HepG2 (cell line): ENCODE measurements around the gene DENND2D. TPM values are rescaled to one million over a fixed set of nuclear protein-coding genes. Genes with fewer than 3 reads are reported as not detected.
A peak's percentile ranks its signal among the peaks of the same experiment; 100 is the strongest.

Experiments used
- EHMT2 ChIP-seq: fragments of 200-600 bp; sonication (generic); IDR thresholded peaks from 2 replicates; pipeline ENCODE4 v1.7.0; 2017; ENCODE audit warnings: antibody characterized with exemption, low read depth, low read length, borderline replicate concordance
- EP300 ChIP-seq, 3 experiments: sonication (generic) in 1 of 3; formaldehyde crosslinking in 1 of 3; IDR thresholded peaks; 2 replicates each; pipeline versions ENCODE4 v1.5.1 to v1.6.1; 2011 to 2020; ENCODE audit warnings: low read depth in 2 of 3, low read length in 2 of 3, borderline replicate concordance in 1 of 3, improper control_type of control experiment in 1 of 3, mild to moderate bottlenecking in 1 of 3, missing genetic modification reagents in 1 of 3, moderate library complexity in 1 of 3
- FOSL2 ChIP-seq: sonication (generic); formaldehyde crosslinking; IDR thresholded peaks from 2 replicates; pipeline ENCODE4 v1.4.0; 2020; ENCODE audit warnings: missing genetic modification reagents
- HDAC1 ChIP-seq: sonication (generic); formaldehyde crosslinking; IDR thresholded peaks from 2 replicates; pipeline ENCODE4 v1.5.1; 2020; ENCODE audit warnings: mild to moderate bottlenecking, missing genetic modification reagents
- HNRNPK ChIP-seq: fragments of 200-400 bp; formaldehyde crosslinking; IDR thresholded peaks from 2 replicates; pipeline ENCODE4 v1.6.1; 2018; ENCODE audit warnings: low read length, low read depth, moderate library complexity, mild to moderate bottlenecking; ENCODE audit not compliant: poor library complexity, severe bottlenecking
- MAF1 ChIP-seq: sonication (generic); formaldehyde crosslinking; IDR thresholded peaks from 2 replicates; pipeline ENCODE4 v1.5.0; 2020; ENCODE audit warnings: missing genetic modification reagents, borderline replicate concordance
- MED1 ChIP-seq: sonication (generic); formaldehyde crosslinking; IDR thresholded peaks from 2 replicates; pipeline ENCODE4 v1.4.0; 2020; ENCODE audit warnings: missing genetic modification reagents
- POLR2G ChIP-seq: fragments of 200-400 bp; formaldehyde crosslinking; IDR thresholded peaks from 2 replicates; pipeline ENCODE4 v1.6.1; 2018; ENCODE audit warnings: mild to moderate bottlenecking, low read depth, low read length, moderate library complexity
- SALL1 ChIP-seq: sonication (generic); formaldehyde crosslinking; IDR thresholded peaks from 2 replicates; pipeline ENCODE4 v1.8.0; 2022; ENCODE audit warnings: mild to moderate bottlenecking, missing genetic modification reagents
- SP5 ChIP-seq: IDR thresholded peaks from 2 replicates; pipeline ENCODE4 v1.6.1; 2016; ENCODE audit warnings: low read depth, borderline replicate concordance
- TP53 ChIP-seq: sonication (generic); formaldehyde crosslinking; conservative IDR thresholded peaks from 2 replicates; pipeline ENCODE4 v1.4.0; 2020; ENCODE audit warnings: missing genetic modification reagents
- XRCC5 ChIP-seq: fragments of 200-400 bp; formaldehyde crosslinking; optimal IDR thresholded peaks from 2 replicates; pipeline ENCODE3; 2017; ENCODE audit warnings: mild to moderate bottlenecking, low read length
- ZFY ChIP-seq: sonication (generic); formaldehyde crosslinking; IDR thresholded peaks from 2 replicates; pipeline ENCODE4 v1.4.0; 2020; ENCODE audit warnings: missing genetic modification reagents
- ZKSCAN5 ChIP-seq: sonication (generic); formaldehyde crosslinking; IDR thresholded peaks from 2 replicates; pipeline ENCODE4 v1.5.1; 2020; ENCODE audit warnings: mild to moderate bottlenecking, missing genetic modification reagents
- ZNF441 ChIP-seq: sonication (generic); formaldehyde crosslinking; IDR thresholded peaks from 2 replicates; pipeline ENCODE4 v1.7.0; 2021; ENCODE audit warnings: missing genetic modification reagents, borderline replicate concordance
- ZNF644 ChIP-seq: IDR thresholded peaks from 2 replicates; pipeline ENCODE4 v1.6.1; 2016; ENCODE audit warnings: low read depth
- ZNF775 ChIP-seq: sonication (generic); formaldehyde crosslinking; IDR thresholded peaks from 2 replicates; pipeline ENCODE4 v1.4.0; 2020; ENCODE audit warnings: missing genetic modification reagents, mild to moderate bottlenecking, moderate library complexity, borderline replicate concordance
- polyA plus RNA-seq, 8 experiments: library from polyadenylated mRNA; depleted of rRNA in 3 of 8; stranded (reverse) in 7 of 8; unstranded in 1 of 8; fragments of >200 nt; fragmentation: Illumina TruSeq in 4 of 8; extraction: Trizol in 4 of 8; gene quantifications; 2 replicates each; pipeline versions ENCODE4 v1.2.1 to v1.2.3, GENCODE V29; 2011 to 2016; ENCODE audit warnings: low read depth in 4 of 8, missing spikeins in 1 of 8, mixed read lengths in 1 of 8; ENCODE audit not compliant: insufficient read depth in 1 of 8
- total RNA-seq, 5 experiments: library from RNA; depleted of rRNA; stranded (reverse); fragments of >200 nt; fragmentation: Illumina TruSeq; extraction: Trizol; gene quantifications; 2 replicates each; pipeline ENCODE4 v1.2.3, GENCODE V29; 2016; ENCODE audit warnings: low read depth in 1 of 5
- TF ChIP-seq, protein P1 (sequence below): sonication (generic); formaldehyde crosslinking; IDR thresholded peaks from 2 replicates; pipeline ENCODE4 v1.9.0; 2022; ENCODE audit warnings: low read depth, missing genetic modification reagents
- TF ChIP-seq, protein P2 (sequence below): sonication (generic); formaldehyde crosslinking; IDR thresholded peaks from 2 replicates; pipeline ENCODE4 v1.5.0; 2020; ENCODE audit warnings: mild to moderate bottlenecking, missing genetic modification reagents
- TF ChIP-seq, protein P3 (sequence below): sonication (generic); formaldehyde crosslinking; IDR thresholded peaks from 2 replicates; pipeline ENCODE4 v1.4.0; 2020; ENCODE audit warnings: missing genetic modification reagents, borderline replicate concordance
- TF ChIP-seq, protein P4 (sequence below): sonication (generic); formaldehyde crosslinking; IDR thresholded peaks from 2 replicates; pipeline ENCODE4 v1.9.0; 2021; ENCODE audit warnings: missing genetic modification reagents, mild to moderate bottlenecking, borderline replicate concordance

Gene DENND2D
- total and polyA plus RNA-seq, 2 of the 13 experiments (the other 11 are each of a cell fraction or from before 2014, with no cell fraction given): 0.04 TPM; not detected in 1

DNA sequence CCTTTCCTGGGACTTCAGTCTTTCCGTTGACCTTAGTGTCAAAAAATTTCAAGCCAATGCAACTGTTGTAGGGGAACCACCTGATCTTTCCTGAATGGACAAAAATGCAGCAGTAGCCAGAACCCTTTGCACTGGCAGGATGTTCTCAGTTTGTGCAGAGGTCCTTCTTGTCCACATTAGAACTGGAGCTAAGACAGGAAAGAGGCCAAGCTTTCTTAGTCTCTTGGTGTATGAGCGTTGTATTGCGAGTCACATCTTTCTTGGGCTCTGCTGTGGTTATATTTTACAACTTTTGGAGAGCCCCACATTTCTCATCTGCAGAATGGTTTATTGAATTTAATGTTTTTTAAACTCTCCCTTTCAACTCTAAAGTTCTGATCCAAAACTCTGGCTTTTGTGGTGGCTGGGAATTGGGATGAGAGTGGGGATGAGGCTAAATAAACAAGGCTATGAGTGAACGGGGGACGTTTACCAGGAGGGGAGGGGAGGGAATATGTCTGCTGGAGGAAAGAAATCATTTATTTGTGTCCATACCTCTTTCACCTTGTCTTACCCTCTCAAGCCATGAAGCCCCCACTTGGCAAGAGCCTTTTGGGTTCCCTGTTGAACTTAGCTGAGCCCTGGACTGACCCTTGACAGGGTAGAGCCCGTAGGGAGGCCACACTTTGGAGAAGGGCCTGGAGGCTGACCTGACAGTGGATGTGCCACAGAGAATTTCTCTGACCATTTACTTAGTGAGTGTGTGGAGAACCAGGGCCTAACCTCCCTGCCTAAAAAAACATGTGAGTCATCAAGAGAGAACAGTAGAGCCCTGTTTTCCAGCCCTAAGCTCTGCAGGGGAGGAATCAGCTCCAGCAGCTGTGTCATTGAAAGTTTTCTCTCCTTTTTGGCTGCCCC, 27.7 kb upstream of the DENND2D start (continued):
- TF ChIP-seq, protein P1, sequence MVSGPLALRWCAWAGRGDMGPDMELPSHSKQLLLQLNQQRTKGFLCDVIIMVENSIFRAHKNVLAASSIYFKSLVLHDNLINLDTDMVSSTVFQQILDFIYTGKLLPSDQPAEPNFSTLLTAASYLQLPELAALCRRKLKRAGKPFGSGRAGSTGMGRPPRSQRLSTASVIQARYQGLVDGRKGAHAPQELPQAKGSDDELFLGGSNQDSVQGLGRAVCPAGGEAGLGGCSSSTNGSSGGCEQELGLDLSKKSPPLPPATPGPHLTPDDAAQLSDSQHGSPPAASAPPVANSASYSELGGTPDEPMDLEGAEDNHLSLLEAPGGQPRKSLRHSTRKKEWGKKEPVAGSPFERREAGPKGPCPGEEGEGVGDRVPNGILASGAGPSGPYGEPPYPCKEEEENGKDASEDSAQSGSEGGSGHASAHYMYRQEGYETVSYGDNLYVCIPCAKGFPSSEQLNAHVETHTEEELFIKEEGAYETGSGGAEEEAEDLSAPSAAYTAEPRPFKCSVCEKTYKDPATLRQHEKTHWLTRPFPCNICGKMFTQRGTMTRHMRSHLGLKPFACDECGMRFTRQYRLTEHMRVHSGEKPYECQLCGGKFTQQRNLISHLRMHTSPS (CRISPR knock-in tag): no peak
- TF ChIP-seq, protein P2, sequence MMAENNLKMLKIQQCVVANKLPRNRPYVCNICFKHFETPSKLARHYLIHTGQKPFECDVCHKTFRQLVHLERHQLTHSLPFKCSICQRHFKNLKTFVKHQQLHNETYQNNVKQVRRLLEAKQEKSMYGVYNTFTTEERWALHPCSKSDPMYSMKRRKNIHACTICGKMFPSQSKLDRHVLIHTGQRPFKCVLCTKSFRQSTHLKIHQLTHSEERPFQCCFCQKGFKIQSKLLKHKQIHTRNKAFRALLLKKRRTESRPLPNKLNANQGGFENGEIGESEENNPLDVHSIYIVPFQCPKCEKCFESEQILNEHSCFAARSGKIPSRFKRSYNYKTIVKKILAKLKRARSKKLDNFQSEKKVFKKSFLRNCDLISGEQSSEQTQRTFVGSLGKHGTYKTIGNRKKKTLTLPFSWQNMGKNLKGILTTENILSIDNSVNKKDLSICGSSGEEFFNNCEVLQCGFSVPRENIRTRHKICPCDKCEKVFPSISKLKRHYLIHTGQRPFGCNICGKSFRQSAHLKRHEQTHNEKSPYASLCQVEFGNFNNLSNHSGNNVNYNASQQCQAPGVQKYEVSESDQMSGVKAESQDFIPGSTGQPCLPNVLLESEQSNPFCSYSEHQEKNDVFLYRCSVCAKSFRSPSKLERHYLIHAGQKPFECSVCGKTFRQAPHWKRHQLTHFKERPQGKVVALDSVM (CRISPR knock-in tag): peak; percentile 92
- TF ChIP-seq ZNF644 (CRISPR knock-in tag) (peak; percentile 75), ZFY (CRISPR knock-in tag) (peak; percentile 54; the same call in 1 of the 2 replicates), ZNF775 (CRISPR knock-in tag) (peak; percentile 83; the same call in 1 of the 2 replicates), POLR2G (peak; percentile 74), EP300 (IDR thresholded peaks at IDR 0.05; ENCODE audit: low read depth in 2 of 2, low read length in 2 of 2) (peak in 1 of 2 experiments; percentile 70; a peak in 2 of 4 replicates), EP300 (CRISPR knock-in tag; IDR thresholded peaks at IDR 0.05; ENCODE audit: borderline replicate concordance) (peak; percentile 57; the same call in 1 of the 2 replicates), SP5 (CRISPR knock-in tag) (0 out of 2 replicates have a peak, but pooled peaks have one; percentile 27), EHMT2 (peak; percentile 71; the same call in 1 of the 2 replicates), HDAC1 (CRISPR knock-in tag) (peak; percentile 52; the same call in 1 of the 2 replicates), HNRNPK (peak; percentile 31), SALL1 (CRISPR knock-in tag) (peak; percentile 66), MAF1 (no peak), FOSL2 (CRISPR knock-in tag) (peak; percentile 98), TP53 (CRISPR knock-in tag) (0 out of 2 replicates have a peak, but pooled peaks have one; percentile 42), XRCC5 (peak; percentile 30), MED1 (CRISPR knock-in tag) (peak; percentile 68), ZNF441 (peak; percentile 26; the same call in 1 of the 2 replicates), ZKSCAN5 (CRISPR knock-in tag) (no peak)
- TF ChIP-seq, protein P3, sequence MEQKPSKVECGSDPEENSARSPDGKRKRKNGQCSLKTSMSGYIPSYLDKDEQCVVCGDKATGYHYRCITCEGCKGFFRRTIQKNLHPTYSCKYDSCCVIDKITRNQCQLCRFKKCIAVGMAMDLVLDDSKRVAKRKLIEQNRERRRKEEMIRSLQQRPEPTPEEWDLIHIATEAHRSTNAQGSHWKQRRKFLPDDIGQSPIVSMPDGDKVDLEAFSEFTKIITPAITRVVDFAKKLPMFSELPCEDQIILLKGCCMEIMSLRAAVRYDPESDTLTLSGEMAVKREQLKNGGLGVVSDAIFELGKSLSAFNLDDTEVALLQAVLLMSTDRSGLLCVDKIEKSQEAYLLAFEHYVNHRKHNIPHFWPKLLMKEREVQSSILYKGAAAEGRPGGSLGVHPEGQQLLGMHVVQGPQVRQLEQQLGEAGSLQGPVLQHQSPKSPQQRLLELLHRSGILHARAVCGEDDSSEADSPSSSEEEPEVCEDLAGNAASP (CRISPR knock-in tag): peak; percentile 62; the same call in 1 of the 2 replicates
- TF ChIP-seq, protein P4, sequence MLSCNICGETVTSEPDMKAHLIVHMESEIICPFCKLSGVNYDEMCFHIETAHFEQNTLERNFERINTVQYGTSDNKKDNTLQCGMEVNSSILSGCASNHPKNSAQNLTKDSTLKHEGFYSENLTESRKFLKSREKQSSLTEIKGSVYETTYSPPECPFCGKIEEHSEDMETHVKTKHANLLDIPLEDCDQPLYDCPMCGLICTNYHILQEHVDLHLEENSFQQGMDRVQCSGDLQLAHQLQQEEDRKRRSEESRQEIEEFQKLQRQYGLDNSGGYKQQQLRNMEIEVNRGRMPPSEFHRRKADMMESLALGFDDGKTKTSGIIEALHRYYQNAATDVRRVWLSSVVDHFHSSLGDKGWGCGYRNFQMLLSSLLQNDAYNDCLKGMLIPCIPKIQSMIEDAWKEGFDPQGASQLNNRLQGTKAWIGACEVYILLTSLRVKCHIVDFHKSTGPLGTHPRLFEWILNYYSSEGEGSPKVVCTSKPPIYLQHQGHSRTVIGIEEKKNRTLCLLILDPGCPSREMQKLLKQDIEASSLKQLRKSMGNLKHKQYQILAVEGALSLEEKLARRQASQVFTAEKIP (CRISPR knock-in tag): no peak
